C4-2B (cell line): ENCODE results near the gene SRF.

Source experiments
- CTCF ChIP-seq: fragments of 450-650 bp; conservative IDR thresholded peaks from 2 replicates; pipeline ENCODE4 v1.5.1; 2017; ENCODE audit warnings: mild to moderate bottlenecking
- ZFX ChIP-seq: fragments of 450-650 bp; IDR thresholded peaks from 2 replicates; pipeline ENCODE4 v1.6.1; 2017

GRCh38 chr6:43124481-43124880 lies 46.6 kb upstream of the SRF start:
- TF ChIP-seq CTCF (no peak), ZFX (no peak)
